Stimulated activated CD4-positive, alpha-beta T cell treated with anti-CD3 and anti-CD28 coated beads, Interleukin-2, amount 100 ng/mL, for 48 hours (primary cell): ENCODE data around the gene OR14A2.
"Not testable (repeated sequence)": the region's sequence is repeated elsewhere in the genome, so short reads cannot be mapped to it uniquely, and the experiment has no call there.

Source experiments
- DNase-seq, 2 donors: peaks; one replicate each; pipeline ENCODE4 v3.0.0-alpha.2; 2020

The OR14A2 gene

GRCh38 chr1:247748041-247748440 lies at the start of gene OR14A2:
TSS of gene OR14A2 (minus strand) at chr1:247748141.
- DNase-seq = no peak

GRCh38 chr1:247797518-247797917 lies 49.6 kb upstream of the OR14A2 start:
- DNase-seq = no peak

GRCh38 chr1:247769603-247770002 lies 21.7 kb upstream of the OR14A2 start:
- no peak for DNase-seq

GRCh38 chr1:247760456-247760855 lies 12.5 kb upstream of the OR14A2 start, which contains the start of gene OR1C1:
TSS of gene OR1C1 (minus strand) at chr1:247760556. CDS start at chr1:247758406, 2,150 bp downstream.
- no peak for DNase-seq

- DNase-seq = not testable (repeated sequence)
Observed at GRCh38 chr1:247754311-247754710, 6.4 kb upstream of the OR14A2 start.

GRCh38 chr1:247749870-247750269 lies 1.9 kb upstream of the OR14A2 start:
- DNase-seq = no peak

GRCh38 chr1:247747616-247748015 lies 325 bp downstream of the OR14A2 start:
- DNase-seq = no peak

GRCh38 chr1:247746391-247746935 lies 1.5 kb downstream of the OR14A2 start:
- no peak for DNase-seq

- not testable (repeated sequence) for DNase-seq
Observed at GRCh38 chr1:247742215-247742760, 5.7 kb downstream of the OR14A2 start.

GRCh38 chr1:247741756-247742155 lies 6.2 kb downstream of the OR14A2 start:
- no peak for DNase-seq

- no peak for DNase-seq
Observed at GRCh38 chr1:247740721-247741120, 7.2 kb downstream of the OR14A2 start.

GRCh38 chr1:247738315-247738714 lies 9.6 kb downstream of the OR14A2 start, which contains the start of gene OR14K1:
TSS of gene OR14K1 (plus strand) at chr1:247738615. CDS start at chr1:247738615, 0 bp downstream.
- no peak for DNase-seq

GRCh38 chr1:247721222-247721621 lies 26.7 kb downstream of the OR14A2 start:
- DNase-seq = no peak

- no peak for DNase-seq
Observed at GRCh38 chr1:247716546-247716945, 31.4 kb downstream of the OR14A2 start, which contains the start of gene OR6F1. TSS of gene OR6F1 (minus strand) at chr1:247716646. CDS start at chr1:247712755, 3,891 bp downstream.

- DNase-seq = no peak
Observed at GRCh38 chr1:247713753-247714152, 34.2 kb downstream of the OR14A2 start.

- DNase-seq = not testable (repeated sequence)
Observed at GRCh38 chr1:247710681-247711080, 37.3 kb downstream of the OR14A2 start.

GRCh38 chr1:247701338-247701737 lies 46.6 kb downstream of the OR14A2 start:
- no peak for DNase-seq

- peak; percentile 30 to 34 for DNase-seq
Observed at GRCh38 chr1:247681288-247681897, 66.5 kb downstream of the OR14A2 start.

- DNase-seq = no peak
Observed at GRCh38 chr1:247680171-247680570, 67.8 kb downstream of the OR14A2 start.

GRCh38 chr1:247679639-247680038 lies 68.3 kb downstream of the OR14A2 start, which contains the start of gene OR13G1:
TSS of gene OR13G1 (minus strand) at chr1:247679739. CDS start at chr1:247673041, 6,698 bp downstream.
- no peak for DNase-seq
